B cell (primary cell): ENCODE results near the gene PPP5C. TPM values are rescaled to one million over a fixed set of nuclear protein-coding genes. Genes with fewer than 3 reads are reported as not detected.

ENCODE experiments used
- ATAC-seq: fragments of 200-7000 bp; cut with Tn5 transposase; one replicate; pipeline ENCODE4 v1.10.0; 2021; ENCODE audit warnings: low read depth, mild to moderate bottlenecking, moderate number of reproducible peaks, moderate library complexity
- CTCF ChIA-PET: fragments of 350-600 bp; sonication (Branson Sonifier 250); formaldehyde crosslinking; loops from one replicate; lab custom pipeline; 2021; ENCODE audit warnings: antibody characterized with exemption, inconsistent platforms; lab: Charles Lee
- POLR2A ChIA-PET: fragments of 350-600 bp; sonication (Branson Sonifier 250); formaldehyde crosslinking; loops from one replicate; lab custom pipeline; 2021; ENCODE audit warnings: antibody characterized with exemption; lab: Charles Lee
- DNase-seq: peaks from one replicate; pipeline ENCODE4 v3.0.0; 2013
- H2AFZ ChIP-seq: 2 replicates; pipeline ENCODE4 v1.6.1; 2012; ENCODE audit warnings: mild to moderate bottlenecking, low read depth, low read length; ENCODE audit not compliant: insufficient read depth, poor library complexity, severe bottlenecking
- H3K27ac ChIP-seq, 2 donors: 1 replicate in 1 of 2; 2 replicates in 1 of 2; pipeline ENCODE4 v1.5.1; 2012 to 2013; ENCODE audit warnings: low read length in 2 of 2, mild to moderate bottlenecking in 2 of 2, moderate library complexity in 1 of 2
- H3K27me3 ChIP-seq, 4 experiments: fragments of 200-600 bp in 1 of 4; sonication (generic) in 1 of 4; replicated peaks in 1 of 4; 1 replicate in 2 of 4; 2 replicates in 2 of 4; pipeline versions ENCODE4 v1.6.1 to v1.7.0; 2013 to 2016; ENCODE audit warnings: low read length in 3 of 4, mild to moderate bottlenecking in 2 of 4, mixed read lengths in 1 of 4, moderate library complexity in 1 of 4; ENCODE audit not compliant: insufficient read depth in 4 of 4, control insufficient read depth in 3 of 4; ENCODE audit errors: control extremely low read depth in 1 of 4
- H3K36me3 ChIP-seq, 2 experiments: replicated peaks in 1 of 2; 1 replicate in 1 of 2; 2 replicates in 1 of 2; pipeline versions ENCODE4 v1.6.1 to v1.7.1; 2013; ENCODE audit warnings: low read length in 1 of 2; ENCODE audit not compliant: insufficient read depth in 2 of 2, control insufficient read depth in 1 of 2; ENCODE audit errors: control extremely low read depth in 1 of 2, extremely low read depth in 1 of 2
- H3K4me1 ChIP-seq, 2 donors: fragments of 200-600 bp in 1 of 2; sonication (generic) in 1 of 2; 1 replicate in 1 of 2; 2 replicates in 1 of 2; pipeline versions ENCODE4 v1.5.1 to v1.6.1; 2013 to 2017; ENCODE audit warnings: low read length in 2 of 2; ENCODE audit not compliant: control insufficient read depth in 2 of 2, insufficient read depth in 2 of 2
- H3K4me2 ChIP-seq: replicated peaks from 2 replicates; pipeline ENCODE3; 2012; ENCODE audit warnings: mild to moderate bottlenecking, low read depth, low read length; ENCODE audit not compliant: poor library complexity, severe bottlenecking
- H3K4me3 ChIP-seq, 5 experiments: fragments of 200-600 bp in 1 of 5; sonication (generic) in 1 of 5; 1 replicate in 3 of 5; 2 replicates in 2 of 5; pipeline versions ENCODE4 v1.5.1 to v1.7.0; 2011 to 2016; ENCODE audit warnings: low read length in 4 of 5, mild to moderate bottlenecking in 4 of 5, low read depth in 2 of 5, control low read depth in 1 of 5, moderate library complexity in 1 of 5; ENCODE audit not compliant: insufficient read depth in 1 of 5; ENCODE audit errors: control extremely low read depth in 1 of 5, extremely low read depth in 1 of 5
- H3K79me2 ChIP-seq: fragments of 200-600 bp; sonication (generic); one replicate; pipeline ENCODE4 v1.6.0; 2016; ENCODE audit warnings: low read length; ENCODE audit not compliant: control insufficient read depth, insufficient read depth
- H3K9ac ChIP-seq: fragments of 200-600 bp; sonication (generic); 2 replicates; pipeline ENCODE4 v1.6.1; 2017; ENCODE audit warnings: mild to moderate bottlenecking, low read length, moderate library complexity
- H3K9me3 ChIP-seq, 3 donors: one replicate each; pipeline versions ENCODE4 v1.6.1 to v1.7.1; 2013; ENCODE audit warnings: low read length in 2 of 3; ENCODE audit not compliant: control insufficient read depth in 2 of 3, insufficient read depth in 1 of 3; ENCODE audit errors: control extremely low read depth in 1 of 3
- H4K20me1 ChIP-seq: 2 replicates; pipeline ENCODE4 v1.6.0; 2012; ENCODE audit warnings: mild to moderate bottlenecking, low read length; ENCODE audit not compliant: insufficient read depth, control insufficient read depth, poor library complexity, severe bottlenecking
- H3K27ac Mint-ChIP-seq: one replicate; pipeline ENCODE4 v1.8.0; 2021; ENCODE audit warnings: mixed read lengths
- H3K27me3 Mint-ChIP-seq: one replicate; pipeline ENCODE4 v1.8.0; 2021; ENCODE audit warnings: mixed read lengths
- H3K4me1 Mint-ChIP-seq: one replicate; pipeline ENCODE4 v1.8.0; 2021; ENCODE audit warnings: mixed read lengths
- H3K4me3 Mint-ChIP-seq: one replicate; pipeline ENCODE4 v1.8.0; 2021; ENCODE audit warnings: mixed read lengths
- H3K9me3 Mint-ChIP-seq: one replicate; pipeline ENCODE4 v1.8.0; 2022; ENCODE audit warnings: mixed read lengths; ENCODE audit not compliant: insufficient read depth
- CTCF ChIP-seq: fragments of 200-600 bp; IDR thresholded peaks from one replicate; pipeline ENCODE4 v1.8.0; 2022; ENCODE audit warnings: antibody characterized with exemption, mild to moderate bottlenecking
- EZH2 ChIP-seq: IDR thresholded peaks from 2 replicates; pipeline ENCODE4 v1.6.1; 2012; ENCODE audit warnings: borderline replicate concordance, low read depth, mild to moderate bottlenecking, moderate library complexity, low read length; ENCODE audit not compliant: insufficient read depth, poor library complexity, severe bottlenecking
- WGBS: methylation state at CpG from one replicate; pipeline ENCODE4 v1.1.5; 2013; ENCODE audit warnings: missing lambda C conversion rate; ENCODE audit not compliant: insufficient coverage; 5-methylcytosine and 5-hydroxymethylcytosine counted together
- intact Hi-C: fragments of 100-400 bp; cut with micrococcal nuclease; formaldehyde crosslinking; loops from one replicate; pipeline ENCODE4 v1.10.0; 2022
- polyA plus RNA-seq: library from polyadenylated mRNA; depleted of rRNA; stranded (reverse); fragments of >200 nt; gene quantifications from 2 replicates; pipeline ENCODE4 v1.2.3, GENCODE V29; 2012
- total RNA-seq, 2 donors: library from RNA; stranded (reverse); fragments of 120-200 nt in 1 of 2; gene quantifications; 1 replicate in 1 of 2; 2 replicates in 1 of 2; pipeline versions ENCODE4 v1.2.3 to v1.2.4, GENCODE V29; 2013 to 2022

Gene PPP5C
- total and polyA plus RNA-seq, 2 donors (not counting 1 experiment from before 2014, with no cell fraction given), result 51.2 to 70.5 TPM

- H3K27ac ChIP-seq, result no peak overlapping the region
- H3K36me3 ChIP-seq, result no peaks in the 10 kb centered on the region
- H3K79me2 ChIP-seq, result no peaks in the 10 kb centered on the region
- Mint-ChIP-seq H3K27me3 (peaks cover 40% of the 10 kb centered on the region), H3K27ac (no peak overlapping the region), H3K9me3 (no peaks in the 10 kb centered on the region), H3K4me1 (no peaks in the 10 kb centered on the region), H3K4me3 (no peak overlapping the region)
- no peak overlapping the region for H3K9ac ChIP-seq
- H2AFZ ChIP-seq, result no peak overlapping the region
- H3K4me2 ChIP-seq, result no peak overlapping the region
- intact Hi-C loops, result no loop called here
- no peak for DNase-seq
- ChIA-PET POLR2A (no interaction called here), CTCF (no interaction called here)
- no peaks in the 10 kb centered on the region for H3K4me1 ChIP-seq
- WGBS, result 56% methylated on average over 18 of the region's 19 CpGs
- peaks cover 0 to 3% (median 0%) of the 10 kb centered on the region in 3 donors for H3K9me3 ChIP-seq
- H3K27me3 ChIP-seq, result peaks cover 0 to 40% (median 4%) of the 10 kb centered on the region in 4 experiments
- H4K20me1 ChIP-seq, result no peaks in the 10 kb centered on the region
- no peak overlapping the region for H3K4me3 ChIP-seq
- no peak for ATAC-seq
- TF ChIP-seq CTCF (no peak), EZH2 (no peak)
Observed at GRCh38 chr19:46297700-46298478, 49.0 kb upstream of the PPP5C start.

GRCh38 chr19:46298479-46299003 lies 48.3 kb upstream of the PPP5C start:
- no peaks in the 10 kb centered on the region for H3K4me1 Mint-ChIP-seq
- WGBS, result 50% methylated on average over 4 of the region's 7 CpGs
- Histone ChIP-seq H3K27me3 (peaks cover 0 to 38% (median 4%) of the 10 kb centered on the region in 4 experiments), H3K4me3 (no peak overlapping the region), H3K4me2 (no peak overlapping the region), H2AFZ (no peak overlapping the region), H3K9me3 (peaks cover 0 to 3% (median 0%) of the 10 kb centered on the region in 3 donors), H3K4me1 (no peaks in the 10 kb centered on the region), H3K27ac (no peak overlapping the region), H3K9ac (no peak overlapping the region), H3K79me2 (no peaks in the 10 kb centered on the region), H3K36me3 (no peaks in the 10 kb centered on the region), H4K20me1 (no peaks in the 10 kb centered on the region)
- CTCF ChIA-PET, result no interaction called here
- H3K9me3 Mint-ChIP-seq, result no peaks in the 10 kb centered on the region
- ATAC-seq, result no peak
- DNase-seq, result no peak
- H3K27ac Mint-ChIP-seq, result no peak overlapping the region
- intact Hi-C loops, result no loop called here
- TF ChIP-seq CTCF (no peak), EZH2 (no peak)
- POLR2A ChIA-PET, result no interaction called here
- H3K4me3 Mint-ChIP-seq, result no peak overlapping the region
- H3K27me3 Mint-ChIP-seq, result peaks cover 40% of the 10 kb centered on the region
